AG04449 (cell line): ENCODE data around the gene NTHL1.

Source experiments
- CTCF ChIA-PET: fragments of 350-600 bp; formaldehyde crosslinking; extraction: SDS; loops from one replicate; lab custom pipeline; 2021; ENCODE audit warnings: antibody characterized with exemption; lab: Yijun Ruan, JAX
- POLR2A ChIA-PET: fragments of 400-600, 350-600 bp; formaldehyde crosslinking; extraction: SDS; loops from one replicate; lab custom pipeline; 2020; ENCODE audit warnings: antibody characterized with exemption, inconsistent platforms; lab: Yijun Ruan, JAX
- DNase-seq: peaks from one replicate; pipeline ENCODE4 v3.0.0-alpha.2; 2010; ENCODE audit warnings: low read depth, low spot score
- H3K4me3 ChIP-seq: 2 replicates; pipeline ENCODE4 v1.5.1; 2011; ENCODE audit warnings: low read depth, mild to moderate bottlenecking, control low read depth, low read length
- TF ChIP-seq, protein P1 (sequence below): IDR thresholded peaks from one replicate; pipeline ENCODE4 v1.5.1; 2011; ENCODE audit warnings: mild to moderate bottlenecking, moderate library complexity, low read length, control low read depth, inconsistent platforms; ENCODE audit not compliant: insufficient read depth; ENCODE audit errors: missing control alignments

The NTHL1 gene

DNA sequence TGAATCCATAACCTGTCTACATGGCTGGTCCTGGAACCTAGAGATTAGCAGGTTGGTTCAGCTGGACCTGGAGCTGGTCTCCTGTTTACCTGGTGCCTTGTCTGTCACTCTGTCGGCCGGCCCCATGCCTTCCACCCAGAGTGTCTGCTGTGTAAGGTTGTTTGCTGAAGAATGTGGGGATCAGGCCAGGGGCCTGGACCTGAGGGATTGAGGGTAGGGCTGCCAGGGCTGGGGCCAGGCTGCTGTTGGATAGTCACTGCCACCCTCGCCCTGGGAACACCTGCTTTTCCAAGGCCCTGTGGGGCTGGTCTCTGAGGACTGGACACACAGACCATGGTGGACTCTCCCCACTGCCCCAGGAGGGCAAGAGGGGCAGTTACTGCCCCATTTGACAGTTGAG is 19.5 kb downstream of the NTHL1 start:
- ChIA-PET CTCF (interaction anchor here (1.0 to 3.1 kb wide), 2 partner anchors 28 to 113 kb away, joined by 6 to 13 read pairs; no protein-coding TSS in a partner anchor), POLR2A (interaction anchor here (0.6 to 1.8 kb wide), 3 partner anchors 44 to 127 kb away, joined by 3 to 11 read pairs (median 5); partner anchors contain the start of genes GFER, RPS2 and TRAF7)
- peak overlapping the region; percentile 83 for H3K4me3 ChIP-seq
- DNase-seq, result no peak
- TF ChIP-seq, protein P1, sequence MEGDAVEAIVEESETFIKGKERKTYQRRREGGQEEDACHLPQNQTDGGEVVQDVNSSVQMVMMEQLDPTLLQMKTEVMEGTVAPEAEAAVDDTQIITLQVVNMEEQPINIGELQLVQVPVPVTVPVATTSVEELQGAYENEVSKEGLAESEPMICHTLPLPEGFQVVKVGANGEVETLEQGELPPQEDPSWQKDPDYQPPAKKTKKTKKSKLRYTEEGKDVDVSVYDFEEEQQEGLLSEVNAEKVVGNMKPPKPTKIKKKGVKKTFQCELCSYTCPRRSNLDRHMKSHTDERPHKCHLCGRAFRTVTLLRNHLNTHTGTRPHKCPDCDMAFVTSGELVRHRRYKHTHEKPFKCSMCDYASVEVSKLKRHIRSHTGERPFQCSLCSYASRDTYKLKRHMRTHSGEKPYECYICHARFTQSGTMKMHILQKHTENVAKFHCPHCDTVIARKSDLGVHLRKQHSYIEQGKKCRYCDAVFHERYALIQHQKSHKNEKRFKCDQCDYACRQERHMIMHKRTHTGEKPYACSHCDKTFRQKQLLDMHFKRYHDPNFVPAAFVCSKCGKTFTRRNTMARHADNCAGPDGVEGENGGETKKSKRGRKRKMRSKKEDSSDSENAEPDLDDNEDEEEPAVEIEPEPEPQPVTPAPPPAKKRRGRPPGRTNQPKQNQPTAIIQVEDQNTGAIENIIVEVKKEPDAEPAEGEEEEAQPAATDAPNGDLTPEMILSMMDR, result no peak

GRCh38 chr16:2027024-2028010 is 20.3 kb downstream of the NTHL1 start:
- TF ChIP-seq, protein P1, result peak; percentile 24
- CTCF ChIA-PET, result interaction anchor here (1.0 to 3.1 kb wide), 3 partner anchors 11 to 113 kb away, joined by 6 to 13 read pairs (median 6); no protein-coding TSS in a partner anchor
- POLR2A ChIA-PET, result interaction anchor here (1.2 to 1.8 kb wide), 2 partner anchors 63 to 128 kb away, joined by 5 to 11 read pairs; partner anchors contain the start of genes RPS2 and TRAF7
- peak overlapping the region; percentile 83 for H3K4me3 ChIP-seq
- no peak for DNase-seq

DNA sequence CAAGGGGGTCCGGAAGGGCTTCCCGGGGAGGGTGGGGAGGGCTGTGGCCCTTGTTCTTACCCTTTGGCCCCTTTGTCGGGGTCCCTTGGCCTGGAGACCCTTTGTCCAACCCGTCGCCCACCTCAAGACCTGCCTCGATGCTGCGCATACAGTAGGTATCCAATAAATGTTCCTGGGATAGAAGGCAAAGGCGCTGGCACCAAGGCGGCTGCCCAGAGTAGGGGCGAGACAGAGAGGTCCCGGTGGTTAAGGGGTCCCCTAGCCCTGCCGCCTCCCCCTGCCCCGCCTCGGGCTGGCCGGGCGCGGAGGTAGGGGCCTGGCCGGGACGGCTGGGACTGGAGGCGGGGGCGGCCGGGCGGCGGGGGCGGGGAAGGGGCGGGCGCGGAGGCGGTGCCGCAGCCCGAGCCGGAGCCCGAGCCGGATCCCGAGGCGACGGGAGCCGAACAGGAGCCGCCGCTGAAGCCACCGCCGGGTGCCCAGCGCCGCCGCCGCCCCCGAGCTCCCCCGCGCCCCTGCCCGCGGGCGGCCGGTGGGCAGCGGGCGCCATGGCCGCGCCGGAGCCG is 21.1 kb downstream of the NTHL1 start, which contains the start of gene NHERF2:
Gene NHERF2 (plus strand): TSS at position 442 of the 563 bp plus-strand sequence. CDS start 104 bp downstream, at position 546.
- CTCF ChIA-PET, result interaction anchor here (1.1 to 3.1 kb wide), 2 partner anchors 10 to 30 kb away, joined by 6 to 13 read pairs; no protein-coding TSS in a partner anchor
- POLR2A ChIA-PET, result interaction anchor here (1.8 kb wide), 1 partner anchor 129 kb away, joined by 11 read pairs; the partner anchor contains the start of gene TRAF7
- peak within 1 kb of the TSS; percentile 83 for H3K4me3 ChIP-seq
- no peak for DNase-seq
- TF ChIP-seq, protein P1, result no peak

DNA sequence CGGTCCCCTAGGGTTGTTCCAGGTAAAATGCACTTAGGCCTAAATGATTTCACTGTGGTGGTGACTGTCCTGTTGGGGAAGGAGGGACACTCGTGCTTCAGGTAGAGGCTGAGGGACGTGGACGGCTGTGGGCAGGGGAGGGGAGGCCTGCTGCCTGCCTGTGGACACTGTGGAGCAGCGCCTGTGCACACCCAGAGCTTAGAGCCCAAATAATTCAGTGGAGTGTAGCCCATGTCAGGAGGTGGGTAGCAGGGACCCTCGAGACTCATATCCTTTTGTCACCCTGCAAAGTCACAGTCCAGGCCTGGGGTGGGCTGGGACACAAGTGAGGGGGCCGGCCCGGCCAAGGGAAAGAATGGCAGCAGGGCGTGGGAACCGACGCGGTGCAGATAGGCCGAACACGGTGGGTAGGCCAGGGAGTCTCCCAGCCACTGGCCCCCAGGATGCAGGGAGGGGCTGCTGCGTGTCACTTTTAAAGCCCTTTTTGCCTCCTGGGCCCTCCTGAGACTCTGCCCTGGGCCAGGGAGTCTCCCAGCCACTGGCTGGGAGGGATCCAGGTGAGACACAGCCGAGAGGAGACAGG is 21.7 kb downstream of the NTHL1 start:
- peak overlapping the region; percentile 83 for H3K4me3 ChIP-seq
- TF ChIP-seq, protein P1, result no peak
- CTCF ChIA-PET, result interaction anchor here (1.3 to 8.2 kb wide), 3 partner anchors 9 to 118 kb away, joined by 3 to 135 read pairs (median 13); partner anchors contain the start of gene RAB26
- POLR2A ChIA-PET, result interaction anchor here (1.8 kb wide), 1 partner anchor 129 kb away, joined by 11 read pairs; the partner anchor contains the start of gene TRAF7
- no peak for DNase-seq

- ChIA-PET CTCF (interaction anchor here (1.1 to 8.2 kb wide), 6 partner anchors 9 to 118 kb away, joined by 3 to 135 read pairs (median 25); partner anchors contain the start of genes NTHL1, RAB26 and TSC2), POLR2A (no interaction called here)
- TF ChIP-seq, protein P1, result no peak
Measured at GRCh38 chr16:2025251-2025650, 22.4 kb downstream of the NTHL1 start.

More at GRCh38 chr16:2025251-2025650, 22.4 kb downstream of the NTHL1 start:
- no peak overlapping the region for H3K4me3 ChIP-seq
- no peak for DNase-seq
